ENCODE results near the gene DVL1. TPM values are rescaled to one million over a fixed set of nuclear protein-coding genes. Genes with fewer than 3 reads are reported as not detected.

DVL1 gene
- total and polyA plus RNA-seq, 9 of the 15 experiments (the other 6 are each of a cell fraction or from before 2014, with no cell fraction given): 0.62 to 135 (median 24.3) TPM

- CTCF ChIA-PET (ENCODE audit: low intra/inter-chr PET ratio): no interaction called here
- no peak overlapping the region for H3K4me3 ChIP-seq
- peak; percentile 63; the same call in 1 of the 2 replicates for TF ChIP-seq POLR2G (IDR thresholded peaks at IDR 0.05; ENCODE audit: low read depth, low read length)
- no peak for TF ChIP-seq SRSF9 (IDR thresholded peaks at IDR 0.05; ENCODE audit: borderline replicate concordance, low read depth, low read length)
- TF ChIP-seq POLR2AphosphoS2 (IDR thresholded peaks at IDR 0.05; ENCODE audit: low read length): peak; percentile 64; the same call in 1 of the 2 replicates
- 0 out of 2 replicates have a peak, but pooled peaks have one; percentile 26 for TF ChIP-seq ZC3H4 (CRISPR knock-in tag; IDR thresholded peaks at IDR 0.05; ENCODE audit: borderline replicate concordance)
- peak; percentile 76 for TF ChIP-seq ZBTB33 (CRISPR knock-in tag; IDR thresholded peaks at IDR 0.05)
- no peak for TF ChIP-seq MTF1 (CRISPR knock-in tag; IDR thresholded peaks at IDR 0.05; ENCODE audit: borderline replicate concordance)
- peak; percentile 63 for TF ChIP-seq RBFOX2 (IDR thresholded peaks at IDR 0.05; ENCODE audit: low read depth, low read length)
- peak; percentile 45 for TF ChIP-seq FIP1L1 (IDR thresholded peaks at IDR 0.05; ENCODE audit: low read depth, low read length, poor library complexity, severe bottlenecking)
- peaks cover 37% of the 10 kb centered on the region for H3K79me2 ChIP-seq (ENCODE audit: control insufficient read depth, insufficient read depth, low read length)
- WGBS (ENCODE audit: insufficient coverage, low coverage, missing lambda C conversion rate): 95% methylated on average over 13 of the region's 15 CpGs
- in situ Hi-C loops (cut with MboI): no loop called here
- H3K4me2 ChIP-seq (ENCODE audit: insufficient read depth, low read length): no peak overlapping the region
- no peaks in the 10 kb centered on the region for H3K27me3 ChIP-seq (ENCODE audit: control insufficient read depth in 2 of 2, insufficient read depth in 2 of 2, low read length in 2 of 2)
- H3K27ac ChIP-seq (ENCODE audit: extremely low read depth, low read depth, low read length): no peak overlapping the region
- ATAC-seq (no peak), DNase-seq (ENCODE audit: extremely low read depth in 1 of 4, low spot score in 3 of 4) (no peak), FAIRE-seq (no peak)
- POLR2A ChIA-PET: interaction anchor here (0.6 to 2.4 kb wide), 5 partner anchors 9 to 217 kb away, joined by 3 to 9 read pairs (median 5); no protein-coding TSS in a partner anchor
- peaks cover 89% of the 10 kb centered on the region for H3K36me3 ChIP-seq (ENCODE audit: control insufficient read depth, insufficient read depth, low read length)
- intact Hi-C loops (cut with micrococcal nuclease): no loop called here
- H2AFZ ChIP-seq (ENCODE audit: low read depth, low read length): no peak overlapping the region
- BruUV-seq (replicated peaks): no TSS peak
- H3K4me1 ChIP-seq (replicated peaks in 1 of 2; ENCODE audit: control insufficient read depth in 2 of 2, insufficient read depth in 2 of 2, low read length in 2 of 2): peaks cover 30 to 88% of the 10 kb centered on the region in 2 experiments
- no peaks in the 10 kb centered on the region for H3K9me3 ChIP-seq (replicated peaks; ENCODE audit: control insufficient read depth, insufficient read depth, low read depth, low read length)
- peak overlapping the region in 1 of 2 experiments; percentile 84; a peak in 2 of 4 replicates for H3K9ac ChIP-seq (ENCODE audit: insufficient read depth in 1 of 2, low read depth in 2 of 2, low read length in 2 of 2)
- peaks cover 16% of the 10 kb centered on the region for H4K20me1 ChIP-seq (replicated peaks; ENCODE audit: control insufficient read depth, insufficient read depth, low read length)
- H3K9me1 ChIP-seq (ENCODE audit: control insufficient read depth, insufficient read depth, low read length): peaks cover under 1% of the 10 kb centered on the region
These were observed 35.0 kb downstream of the DVL1 start for GRCh38 chr1:1314237-1314586.
